RPMI7951 (cell line): ENCODE results near the gene MARCHF5. TPM values are rescaled to one million over a fixed set of nuclear protein-coding genes. Genes with fewer than 3 reads are reported as not detected.
"Not testable (repeated sequence)": the region's sequence is repeated elsewhere in the genome, so short reads cannot be mapped to it uniquely, and the experiment has no call there.

ENCODE experiments used
- DNase-seq: peaks from one replicate; pipeline ENCODE4 v3.0.0-alpha.2; 2012; ENCODE audit warnings: low read depth
- total RNA-seq: library from RNA; depleted of rRNA; stranded (reverse); fragments of >200 nt; shearing (Covaris generic); gene quantifications from 2 replicates; pipeline ENCODE4 v1.2.3, GENCODE V29; 2014

MARCHF5 gene
- total RNA-seq, 1 experiment from 2014 or later: 12.3 TPM

GRCh38 chr10:92305133-92306072 lies 14.4 kb downstream of the MARCHF5 start:
- no peak for DNase-seq

GRCh38 chr10:92309272-92309671 lies 18.3 kb downstream of the MARCHF5 start:
- no peak for DNase-seq

GRCh38 chr10:92313750-92314149 lies 22.8 kb downstream of the MARCHF5 start:
- DNase-seq: no peak

GRCh38 chr10:92316610-92317009 lies 25.6 kb downstream of the MARCHF5 start:
- no peak for DNase-seq

GRCh38 chr10:92323079-92323478 lies 32.1 kb downstream of the MARCHF5 start:
- no peak for DNase-seq

GRCh38 chr10:92327445-92328433 lies 36.8 kb downstream of the MARCHF5 start:
- DNase-seq: no peak

GRCh38 chr10:92328993-92329392 lies 38.0 kb downstream of the MARCHF5 start:
- no peak for DNase-seq

- not testable (repeated sequence) for DNase-seq
Measured at GRCh38 chr10:92329927-92330326, 39.0 kb downstream of the MARCHF5 start.

- DNase-seq: no peak
Measured at GRCh38 chr10:92342796-92343195, 51.8 kb downstream of the MARCHF5 start.

GRCh38 chr10:92345575-92345974 lies 54.6 kb downstream of the MARCHF5 start:
- DNase-seq: not testable (repeated sequence)

GRCh38 chr10:92347035-92347676 lies 56.2 kb downstream of the MARCHF5 start:
- DNase-seq: not testable (repeated sequence)

GRCh38 chr10:92350411-92350810 lies 59.4 kb downstream of the MARCHF5 start:
- no peak for DNase-seq

- no peak for DNase-seq
Measured at GRCh38 chr10:92354587-92354986, 63.6 kb downstream of the MARCHF5 start.

- no peak for DNase-seq
Measured at GRCh38 chr10:92356041-92356440, 65.1 kb downstream of the MARCHF5 start.

- DNase-seq: no peak
Measured at GRCh38 chr10:92363498-92363897, 72.5 kb downstream of the MARCHF5 start.

- no peak for DNase-seq
Measured at GRCh38 chr10:92366412-92367021, 75.5 kb downstream of the MARCHF5 start.

GRCh38 chr10:92377962-92378361 lies 87.0 kb downstream of the MARCHF5 start:
- no peak for DNase-seq

GRCh38 chr10:92381543-92381954 lies 90.6 kb downstream of the MARCHF5 start:
- DNase-seq: no peak

- no peak for DNase-seq
Measured at GRCh38 chr10:92382631-92383030, 91.7 kb downstream of the MARCHF5 start.

GRCh38 chr10:92384741-92385140 lies 93.8 kb downstream of the MARCHF5 start:
- DNase-seq: no peak

- DNase-seq: no peak
Measured at GRCh38 chr10:92385831-92386230, 94.9 kb downstream of the MARCHF5 start.
